ENCODE measurements around the gene TFF2.

TFF2 gene

DNA sequence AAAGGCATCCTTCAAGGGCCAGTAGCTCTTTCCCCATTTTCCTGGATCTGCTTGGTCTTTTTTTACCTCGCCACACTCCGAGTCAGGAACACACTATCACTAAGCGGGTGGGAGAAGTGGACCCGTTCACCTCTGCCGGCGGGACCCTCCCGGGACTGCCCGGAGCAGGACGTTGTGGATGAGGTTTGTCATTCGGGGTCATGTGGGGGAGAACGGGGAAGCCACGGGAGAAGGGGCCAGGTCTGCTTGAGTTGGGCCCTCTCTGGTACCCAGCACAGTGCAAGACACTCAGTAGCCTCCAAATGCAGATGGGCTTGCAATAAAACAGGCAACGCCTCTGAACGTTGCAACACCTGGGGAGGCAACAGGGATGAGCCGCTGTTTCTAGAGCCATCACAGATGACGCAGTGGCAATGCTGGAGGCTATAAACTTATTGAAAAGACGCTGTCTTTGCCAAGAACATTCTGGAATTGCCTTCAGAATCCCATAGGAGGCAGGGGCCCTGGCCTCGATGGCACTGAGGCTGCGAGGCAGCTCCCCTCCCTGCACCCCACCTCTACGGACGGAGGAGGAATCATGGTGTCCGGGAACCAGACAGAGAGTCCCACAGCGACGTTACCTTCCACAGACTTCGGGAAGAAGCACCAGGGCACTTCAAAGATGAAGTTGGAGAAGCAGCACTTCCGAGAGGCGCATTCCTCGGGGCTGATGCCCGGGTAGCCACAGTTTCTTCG is 3.8 kb downstream of the TFF2 start:
- TF ChIP-seq CTCF (conservative IDR thresholded peaks at IDR 0.05; ENCODE audit: low read depth, low read length) = no peak
- DNase-seq (ENCODE audit: low read depth) = no peak
- no peak overlapping the region for H3K4me3 ChIP-seq (ENCODE audit: low read depth, low read length)

DNA sequence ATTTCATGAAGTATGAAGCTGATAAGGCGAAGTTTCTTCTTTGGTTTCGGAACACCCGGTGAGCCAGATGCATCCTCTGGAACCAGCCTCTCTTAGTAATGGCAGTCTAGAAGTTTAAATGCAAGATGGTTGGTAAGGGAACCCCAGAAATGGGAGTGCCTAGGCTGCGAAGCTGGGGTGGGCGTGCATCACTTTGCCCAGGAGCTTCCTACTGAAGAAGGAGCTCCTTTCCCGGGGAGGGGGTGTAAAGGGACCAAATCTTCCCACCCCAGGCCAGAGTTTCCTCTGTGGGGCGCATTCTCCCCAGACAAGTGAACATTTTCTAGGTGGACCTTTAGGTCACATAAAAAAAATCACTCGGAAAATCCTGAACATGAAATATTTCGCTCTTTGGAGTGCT is 4.4 kb downstream of the TFF2 start:
- no peak overlapping the region for H3K4me3 ChIP-seq (ENCODE audit: low read depth, low read length)
- no peak for TF ChIP-seq CTCF (conservative IDR thresholded peaks at IDR 0.05; ENCODE audit: low read depth, low read length)
- no peak for DNase-seq (ENCODE audit: low read depth)

GRCh38 chr21:42344631-42345030 is 6.2 kb downstream of the TFF2 start:
- no peak for TF ChIP-seq CTCF (conservative IDR thresholded peaks at IDR 0.05; ENCODE audit: low read depth, low read length)
- H3K4me3 ChIP-seq (ENCODE audit: low read depth, low read length) = no peak overlapping the region
- DNase-seq (ENCODE audit: low read depth) = no peak

- no peak for DNase-seq (ENCODE audit: low read depth)
- no peak overlapping the region for H3K4me3 ChIP-seq (ENCODE audit: low read depth, low read length)
- no peak for TF ChIP-seq CTCF (conservative IDR thresholded peaks at IDR 0.05; ENCODE audit: low read depth, low read length)
Observed at GRCh38 chr21:42343963-42344510, 6.8 kb downstream of the TFF2 start.

GRCh38 chr21:42343556-42343955 is 7.2 kb downstream of the TFF2 start:
- TF ChIP-seq CTCF (conservative IDR thresholded peaks at IDR 0.05; ENCODE audit: low read depth, low read length) = no peak
- no peak for DNase-seq (ENCODE audit: low read depth)
- H3K4me3 ChIP-seq (ENCODE audit: low read depth, low read length) = no peak overlapping the region

- no peak for TF ChIP-seq CTCF (conservative IDR thresholded peaks at IDR 0.05; ENCODE audit: low read depth, low read length)
- no peak for DNase-seq (ENCODE audit: low read depth)
Observed at GRCh38 chr21:42343101-42343500, 7.7 kb downstream of the TFF2 start.

More at GRCh38 chr21:42343101-42343500, 7.7 kb downstream of the TFF2 start:
- no peak overlapping the region for H3K4me3 ChIP-seq (ENCODE audit: low read depth, low read length)

Measured in choroid plexus epithelial cell (primary cell).